NCI-H526 (cell line): Measurements from ENCODE around the gene IFNB1.
A peak's percentile ranks its signal among the peaks of the same experiment; 100 is the strongest.

Experiments
- DNase-seq, 2 experiments: peaks; one replicate each; lab custom pipeline; 2025; lab: John Stamatoyannopoulos, UW

Gene IFNB1

GRCh38 chr9:21070171-21070571, 7.6 kb downstream of the IFNB1 start:
- DNase-seq = no peak

- no peak for DNase-seq
These were observed 16.7 kb downstream of the IFNB1 start for GRCh38 chr9:21060919-21061561.

GRCh38 chr9:21056931-21057330, 20.8 kb downstream of the IFNB1 start:
- no peak for DNase-seq

GRCh38 chr9:21053851-21054250, 23.9 kb downstream of the IFNB1 start:
- DNase-seq = no peak

GRCh38 chr9:21047281-21047691, 30.5 kb downstream of the IFNB1 start:
- DNase-seq = no peak

- no peak for DNase-seq
These were observed 33.9 kb downstream of the IFNB1 start for GRCh38 chr9:21043841-21044240.

- DNase-seq = no peak
These were observed 35.3 kb downstream of the IFNB1 start for GRCh38 chr9:21042466-21042865.

- DNase-seq = no peak
These were observed 38.4 kb downstream of the IFNB1 start for GRCh38 chr9:21039302-21039701.

GRCh38 chr9:21037278-21037677, 40.5 kb downstream of the IFNB1 start:
- DNase-seq = no peak

- DNase-seq = no peak
These were observed 45.9 kb downstream of the IFNB1 start for GRCh38 chr9:21031808-21032183.

GRCh38 chr9:21031091-21031807, 46.5 kb downstream of the IFNB1 start, which contains the start of gene HACD4:
HACD4 (minus strand) TSS chr9:21031640; CDS start chr9:21031590, 50 bp downstream.
- peak in 1 of 2 experiments; percentile 73 for DNase-seq

- no peak for DNase-seq
These were observed 47.2 kb downstream of the IFNB1 start for GRCh38 chr9:21030389-21031035.

GRCh38 chr9:21029661-21030060, 48.1 kb downstream of the IFNB1 start:
- no peak for DNase-seq

GRCh38 chr9:21028466-21028865, 49.3 kb downstream of the IFNB1 start:
- no peak for DNase-seq

- no peak for DNase-seq
These were observed 50.4 kb downstream of the IFNB1 start for GRCh38 chr9:21027295-21027694.
